ENCODE data around the gene VCX3B.
"Not testable (repeated sequence)": the region's sequence is repeated elsewhere in the genome, so short reads cannot be mapped to it uniquely, and the experiment has no call there.

VCX3B gene

GRCh38 chrX:8464530-8464929, at the start of gene VCX3B:
Gene VCX3B (plus strand): TSS chrX:8464830. CDS start chrX:8465451, 621 bp downstream.
- DNase-seq (ENCODE audit: low read depth), result not testable (repeated sequence)

GRCh38 chrX:8418301-8418700, 46.3 kb upstream of the VCX3B start:
- DNase-seq (ENCODE audit: low read depth), result no peak

GRCh38 chrX:8424912-8425311, 39.7 kb upstream of the VCX3B start:
- DNase-seq (ENCODE audit: low read depth), result no peak

GRCh38 chrX:8429692-8430249, 34.9 kb upstream of the VCX3B start:
- no peak for DNase-seq (ENCODE audit: low read depth)

- DNase-seq (ENCODE audit: low read depth), result no peak
These were observed 34.2 kb upstream of the VCX3B start for GRCh38 chrX:8430444-8430843.

GRCh38 chrX:8432396-8432795, 32.2 kb upstream of the VCX3B start:
- DNase-seq (ENCODE audit: low read depth), result no peak

DNA sequence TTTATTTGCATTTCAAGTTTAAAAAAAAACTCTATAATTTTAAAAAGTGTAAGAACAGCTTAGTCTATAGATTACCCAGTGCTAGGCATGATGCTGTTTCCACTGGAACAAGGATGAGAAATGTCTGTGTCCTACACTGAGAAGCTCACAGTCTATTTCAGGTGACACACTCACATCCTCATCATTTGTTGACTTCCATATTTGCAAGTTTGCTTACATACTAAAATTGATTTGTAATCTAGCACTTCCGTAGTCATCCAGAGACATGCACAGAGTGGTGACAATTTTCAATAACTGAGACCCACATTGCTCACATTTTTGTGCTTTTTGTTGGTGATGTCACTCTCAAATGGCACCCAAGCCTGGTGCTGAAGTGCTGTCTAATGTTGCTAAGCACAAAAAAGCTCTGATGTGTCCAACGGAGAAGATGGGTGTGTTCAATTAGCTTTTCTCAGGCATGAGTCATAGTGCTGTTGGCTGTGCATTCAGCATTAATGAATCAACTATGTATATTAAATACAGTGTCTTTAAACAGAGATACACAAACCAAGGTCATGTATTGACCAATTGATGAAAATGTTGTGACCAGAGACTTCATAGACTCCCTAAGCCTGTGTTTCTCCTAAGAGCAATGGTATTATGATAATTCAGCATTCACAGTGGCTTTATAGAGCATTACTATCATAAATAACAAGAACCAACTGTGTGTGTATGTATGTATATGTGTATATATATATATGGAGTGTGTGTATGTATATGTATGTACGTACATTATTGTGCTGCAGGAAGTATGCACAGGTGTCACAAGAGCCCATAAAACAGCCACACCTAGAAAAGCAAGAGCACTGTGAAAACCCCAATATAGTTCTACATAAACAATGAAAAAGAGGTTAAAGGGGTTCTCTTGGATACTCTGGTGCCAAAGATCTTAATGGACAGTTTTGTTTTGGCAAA, 31.2 kb upstream of the VCX3B start:
- DNase-seq (ENCODE audit: low read depth), result no peak

DNA sequence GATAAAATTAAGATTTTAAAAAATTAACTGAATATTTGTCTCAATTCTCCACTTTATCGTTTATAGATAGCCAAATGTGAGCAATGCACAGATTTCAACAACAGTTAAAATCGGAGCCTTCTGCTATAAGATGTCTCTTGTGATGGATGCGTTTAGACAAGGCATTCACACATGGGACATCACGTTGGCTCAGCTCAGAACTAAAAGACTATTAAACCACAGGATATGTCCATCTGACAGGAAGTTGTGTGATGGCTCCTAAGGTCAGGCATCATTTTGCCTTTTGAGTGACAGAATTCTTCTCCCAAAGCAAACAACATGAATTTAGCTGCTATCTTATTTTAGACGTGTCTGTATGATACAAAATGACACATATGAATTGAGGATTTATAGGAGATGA, 17.3 kb upstream of the VCX3B start:
- no peak for DNase-seq (ENCODE audit: low read depth)

GRCh38 chrX:8452343-8452742, 12.3 kb upstream of the VCX3B start:
- not testable (repeated sequence) for DNase-seq (ENCODE audit: low read depth)

DNA sequence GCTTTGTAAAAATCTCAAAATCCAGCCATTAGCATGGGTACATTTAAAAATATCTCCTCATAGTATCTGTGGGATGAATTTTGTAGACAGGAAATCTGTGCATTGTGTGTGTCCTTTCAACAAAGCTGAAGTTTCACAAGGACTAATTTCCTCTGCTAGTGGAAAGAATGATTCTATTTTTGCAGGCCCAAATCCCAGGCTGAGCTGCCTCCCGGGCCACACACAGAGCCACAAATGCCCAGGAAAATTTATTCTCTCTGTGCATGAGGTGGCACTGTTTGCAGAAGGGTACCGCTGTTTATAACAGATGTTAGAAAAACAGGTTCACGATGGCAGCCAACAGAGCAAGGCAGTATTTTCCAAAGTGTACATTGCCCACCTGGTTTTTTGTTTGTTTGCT, 11.0 kb upstream of the VCX3B start:
- DNase-seq (ENCODE audit: low read depth), result no peak

- DNase-seq (ENCODE audit: low read depth), result no peak
These were observed 9.1 kb upstream of the VCX3B start for GRCh38 chrX:8455557-8455956.

GRCh38 chrX:8462488-8462887, 2.1 kb upstream of the VCX3B start:
- no peak for DNase-seq (ENCODE audit: low read depth)

DNA sequence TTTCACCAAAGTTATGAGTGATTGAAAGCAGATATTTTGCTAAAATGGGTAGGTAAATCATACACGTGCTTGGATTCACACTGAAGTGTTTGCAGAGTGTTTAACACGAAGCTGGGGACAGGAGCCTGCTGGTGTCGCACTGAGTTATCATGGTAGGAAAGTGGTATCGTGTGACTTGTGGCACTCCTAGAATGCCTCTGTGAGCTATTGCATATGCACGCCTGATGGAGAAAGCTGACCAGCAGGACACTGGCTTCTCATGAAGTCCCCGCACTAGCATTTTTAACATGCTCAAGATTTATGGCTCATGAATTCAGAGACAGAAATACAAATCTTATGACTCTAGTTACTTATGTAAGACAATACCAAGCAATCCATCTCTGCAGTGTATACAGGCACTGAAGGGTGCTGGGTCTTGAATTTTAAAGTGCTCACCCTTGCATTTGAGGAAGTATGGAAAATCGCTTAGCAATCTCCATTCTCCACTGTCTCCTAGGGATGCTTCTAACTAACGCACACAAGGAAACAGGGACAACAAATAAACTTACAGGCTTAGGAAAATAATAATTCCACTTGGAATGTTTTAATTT, 19.8 kb downstream of the VCX3B start:
- DNase-seq (ENCODE audit: low read depth), result no peak

GRCh38 chrX:8495036-8495435, 30.4 kb downstream of the VCX3B start:
- not testable (repeated sequence) for DNase-seq (ENCODE audit: low read depth)

DNA sequence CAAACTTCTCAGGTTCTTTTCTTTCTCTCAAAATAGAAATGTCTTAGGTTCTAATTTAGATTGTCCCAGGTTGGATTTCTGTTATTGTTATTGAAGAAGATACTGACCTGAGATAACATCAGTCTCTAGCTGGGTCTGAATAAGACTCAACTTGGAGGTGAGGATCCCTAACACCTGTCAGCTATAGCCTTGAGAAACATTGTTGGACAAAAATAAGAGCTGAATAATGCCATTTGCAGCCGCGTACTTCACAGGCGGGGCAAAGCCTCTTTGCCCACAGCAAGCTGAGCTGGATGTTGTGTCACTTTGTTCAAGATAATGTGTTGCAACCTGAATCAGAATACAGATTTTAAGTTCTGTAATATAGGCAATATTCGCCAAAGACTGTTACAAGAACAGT, 35.6 kb downstream of the VCX3B start:
- no peak for DNase-seq (ENCODE audit: low read depth)

GRCh38 chrX:8502101-8502500, 37.5 kb downstream of the VCX3B start:
- DNase-seq (ENCODE audit: low read depth), result not testable (repeated sequence)

GRCh38 chrX:8504451-8504850, 39.8 kb downstream of the VCX3B start:
- DNase-seq (ENCODE audit: low read depth), result no peak

All from activated T-helper 1 cell treated with Interleukin-2 at 50 U/mL for 16 hours (primary cell).